Measurements from ENCODE around the gene ARPIN. TPM values are rescaled to one million over a fixed set of nuclear protein-coding genes. Genes with fewer than 3 reads are reported as not detected.

ARPIN gene
- total RNA-seq, 4 donors from 2014 or later: 21.4 to 26.5 (median 24.1) TPM

DNA sequence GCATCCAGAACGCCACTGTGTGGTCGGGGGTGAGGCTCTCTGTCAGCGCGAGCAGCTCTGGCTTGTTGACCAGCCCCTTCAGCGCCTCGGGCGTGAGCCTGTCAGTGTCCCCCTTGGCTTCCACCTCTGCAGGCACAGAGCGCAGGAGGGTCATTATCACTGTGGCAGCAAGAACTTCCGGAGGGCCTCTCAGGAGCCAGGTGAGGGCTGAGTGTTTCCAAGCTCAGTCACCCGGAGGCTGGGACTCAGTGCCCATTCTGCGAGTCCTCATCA lies 9.0 kb downstream of the ARPIN start:
- H3K4me3 ChIP-seq (replicated peaks in 1 of 3): no peak overlapping the region
- no peaks in the 10 kb centered on the region for H3K27me3 ChIP-seq
- TF ChIP-seq POLR2A (IDR thresholded peaks at IDR 0.05): no peak
- TF ChIP-seq, protein P1, sequence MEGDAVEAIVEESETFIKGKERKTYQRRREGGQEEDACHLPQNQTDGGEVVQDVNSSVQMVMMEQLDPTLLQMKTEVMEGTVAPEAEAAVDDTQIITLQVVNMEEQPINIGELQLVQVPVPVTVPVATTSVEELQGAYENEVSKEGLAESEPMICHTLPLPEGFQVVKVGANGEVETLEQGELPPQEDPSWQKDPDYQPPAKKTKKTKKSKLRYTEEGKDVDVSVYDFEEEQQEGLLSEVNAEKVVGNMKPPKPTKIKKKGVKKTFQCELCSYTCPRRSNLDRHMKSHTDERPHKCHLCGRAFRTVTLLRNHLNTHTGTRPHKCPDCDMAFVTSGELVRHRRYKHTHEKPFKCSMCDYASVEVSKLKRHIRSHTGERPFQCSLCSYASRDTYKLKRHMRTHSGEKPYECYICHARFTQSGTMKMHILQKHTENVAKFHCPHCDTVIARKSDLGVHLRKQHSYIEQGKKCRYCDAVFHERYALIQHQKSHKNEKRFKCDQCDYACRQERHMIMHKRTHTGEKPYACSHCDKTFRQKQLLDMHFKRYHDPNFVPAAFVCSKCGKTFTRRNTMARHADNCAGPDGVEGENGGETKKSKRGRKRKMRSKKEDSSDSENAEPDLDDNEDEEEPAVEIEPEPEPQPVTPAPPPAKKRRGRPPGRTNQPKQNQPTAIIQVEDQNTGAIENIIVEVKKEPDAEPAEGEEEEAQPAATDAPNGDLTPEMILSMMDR (IDR thresholded peaks at IDR 0.05): no peak
- no peaks in the 10 kb centered on the region for H3K4me1 ChIP-seq
- no peak overlapping the region for H3K27ac ChIP-seq
- DNase-seq: no peak
- intact Hi-C loops (cut with DNase I): loop anchor here (5.0 kb wide), 1 partner anchor 169 kb away; no protein-coding TSS in a partner anchor
- WGBS, 2 donors: 84 to 100% methylated on average over 3 to 4 of the region's 11 CpGs
- H3K9me3 ChIP-seq: no peaks in the 10 kb centered on the region
- peaks cover 26 to 32% of the 10 kb centered on the region in 2 donors for H3K36me3 ChIP-seq

DNA sequence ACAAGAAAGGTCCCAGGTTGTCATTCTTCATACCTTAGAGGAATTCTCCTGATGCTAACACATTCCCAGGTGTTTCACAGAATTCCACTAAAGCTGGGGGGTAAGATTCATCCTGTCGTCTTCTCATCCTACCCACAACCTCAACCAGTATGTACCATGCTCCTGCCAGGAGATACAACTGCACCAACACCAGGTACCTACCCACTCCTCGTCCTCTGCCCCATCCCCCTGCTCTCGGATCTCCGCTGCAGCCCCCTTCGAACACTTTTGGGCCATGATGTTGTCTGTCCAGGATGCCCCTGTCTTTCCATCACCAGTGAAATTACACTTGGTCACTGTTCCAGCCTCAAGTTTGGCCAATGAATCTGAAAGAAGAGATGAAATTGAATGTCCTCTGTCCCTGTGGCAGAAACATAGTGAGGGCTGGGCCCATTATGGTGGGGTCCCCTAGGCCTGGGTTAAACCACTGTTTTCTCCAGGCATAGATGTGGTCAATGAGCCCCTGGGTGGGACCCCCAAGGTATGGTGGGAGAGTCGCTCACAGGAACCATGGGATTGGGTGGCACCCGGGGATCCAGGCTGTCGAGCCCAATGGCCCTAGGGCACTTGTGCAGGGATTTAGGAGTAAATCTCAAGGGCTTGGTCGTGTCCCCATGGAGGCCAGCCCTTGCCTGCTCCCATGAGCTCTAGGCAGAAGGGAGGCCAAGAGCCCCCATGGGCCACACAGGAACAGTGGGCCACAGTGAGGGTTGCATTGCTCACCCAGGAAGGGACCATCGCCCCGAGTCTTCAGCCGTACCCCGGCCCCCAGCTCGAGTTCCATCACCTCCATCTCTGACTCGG lies 9.5 kb downstream of the ARPIN start:
- no peak for DNase-seq
- H3K4me1 ChIP-seq: no peaks in the 10 kb centered on the region
- H3K9me3 ChIP-seq: no peaks in the 10 kb centered on the region
- peaks cover 26 to 32% of the 10 kb centered on the region in 2 donors for H3K36me3 ChIP-seq
- H3K4me3 ChIP-seq (replicated peaks in 1 of 3): no peak overlapping the region
- no peaks in the 10 kb centered on the region for H3K27me3 ChIP-seq
- intact Hi-C loops (cut with DNase I): loop anchor here (5.0 kb wide), 1 partner anchor 169 kb away; no protein-coding TSS in a partner anchor
- no peak overlapping the region for H3K27ac ChIP-seq
- WGBS, 2 donors: 94 to 98% methylated on average over 10 to 11 of the region's 15 CpGs
- TF ChIP-seq, protein P1 (IDR thresholded peaks at IDR 0.05): no peak
- no peak for TF ChIP-seq POLR2A (IDR thresholded peaks at IDR 0.05)

DNA sequence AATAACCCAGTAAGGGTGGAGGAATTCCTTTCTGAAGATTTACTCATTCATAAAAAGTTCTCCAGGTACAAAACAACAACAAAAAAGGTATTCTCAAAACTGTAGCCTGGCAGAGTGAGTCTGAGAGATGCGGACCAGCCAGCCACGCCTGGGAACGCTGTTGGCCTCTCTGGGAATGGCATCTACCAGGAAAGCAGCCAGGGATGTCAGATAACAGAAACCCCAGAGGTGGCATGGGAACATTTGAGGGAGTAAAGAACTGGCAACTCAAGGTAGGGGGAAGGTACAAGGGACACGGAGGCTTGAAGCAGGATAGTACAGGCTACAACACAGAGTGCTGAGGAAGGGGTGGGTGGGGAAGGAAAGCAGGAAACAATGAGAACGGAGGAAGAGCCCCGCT lies 11.9 kb downstream of the ARPIN start:
- Histone ChIP-seq H3K4me3 (replicated peaks in 1 of 3) (no peak overlapping the region), H3K36me3 (peaks cover 26 to 27% of the 10 kb centered on the region in 2 donors), H3K4me1 (no peaks in the 10 kb centered on the region), H3K27ac (no peak overlapping the region), H3K27me3 (no peaks in the 10 kb centered on the region), H3K9me3 (no peaks in the 10 kb centered on the region)
- TF ChIP-seq, protein P1 (IDR thresholded peaks at IDR 0.05): no peak
- TF ChIP-seq POLR2A (IDR thresholded peaks at IDR 0.05): no peak
- no peak for DNase-seq
- intact Hi-C loops (cut with DNase I): loop anchor here (5.0 kb wide), 1 partner anchor 171 kb away; no protein-coding TSS in a partner anchor
- WGBS, 2 donors: 88 to 89% methylated on average over 6 of the region's 6 CpGs

DNA sequence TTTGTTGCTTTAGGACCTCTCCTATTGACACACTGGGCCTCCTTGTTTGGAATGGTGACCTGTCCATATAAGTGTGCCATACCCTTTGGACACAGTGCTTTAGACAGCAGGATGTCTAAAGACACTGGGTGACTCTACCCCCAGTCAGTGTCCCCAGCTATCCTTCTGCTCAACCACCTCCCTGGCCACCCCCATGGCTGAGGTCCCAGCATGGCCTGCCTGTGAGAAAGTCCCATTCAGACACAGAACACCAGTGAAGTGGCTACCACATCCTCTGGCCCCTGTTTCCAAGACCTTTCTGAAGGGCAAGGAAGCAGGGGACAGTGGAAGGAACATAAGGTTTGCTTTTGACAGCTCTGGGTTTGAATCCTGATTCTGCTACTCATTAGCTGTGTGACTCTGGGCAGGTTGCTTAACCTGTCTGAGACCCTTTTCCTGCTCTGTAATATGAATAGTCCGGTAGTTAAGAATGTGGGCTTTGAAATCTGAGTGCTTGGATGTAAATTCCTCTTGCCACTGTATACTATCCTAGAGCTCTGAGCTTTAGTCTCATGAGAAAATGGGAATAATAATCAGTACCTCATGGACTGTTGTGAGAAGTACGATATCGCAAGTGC lies 12.7 kb downstream of the ARPIN start:
- TF ChIP-seq, protein P1 (IDR thresholded peaks at IDR 0.05): no peak
- TF ChIP-seq POLR2A (IDR thresholded peaks at IDR 0.05): no peak
- peaks cover 26 to 27% of the 10 kb centered on the region in 2 donors for H3K36me3 ChIP-seq
- no peak for DNase-seq
- H3K9me3 ChIP-seq: no peaks in the 10 kb centered on the region
- no peak overlapping the region for H3K4me3 ChIP-seq (replicated peaks in 1 of 3)
- no peak overlapping the region for H3K27ac ChIP-seq
- H3K4me1 ChIP-seq: no peaks in the 10 kb centered on the region
- intact Hi-C loops (cut with DNase I): loop anchor here (5.0 kb wide), 1 partner anchor 172 kb away; no protein-coding TSS in a partner anchor
- H3K27me3 ChIP-seq: no peaks in the 10 kb centered on the region
- 90 to 97% methylated on average over 3 of the region's 3 CpGs for WGBS, 2 donors

Data from thyroid gland (tissue), 4 donors.